H1 (cell line): Measurements from ENCODE around the gene NDUFS7. TPM values are rescaled to one million over a fixed set of nuclear protein-coding genes. Genes with fewer than 3 reads are reported as not detected.

Source experiments
- CTCF ChIA-PET: fragments of 300-600 bp; sonication (Branson Sonifier 250); formaldehyde crosslinking; loops from one replicate; lab custom pipeline; 2021; ENCODE audit not compliant: partially characterized antibody; lab: Charles Lee
- POLR2A ChIA-PET: fragments of 300-600 bp; sonication (Branson Sonifier 250); formaldehyde crosslinking; loops from one replicate; lab custom pipeline; 2021; ENCODE audit warnings: inconsistent platforms; ENCODE audit not compliant: partially characterized antibody; lab: Charles Lee
- DNase-seq, 2 experiments: peaks; one replicate each; pipeline versions ENCODE4 v3.0.0 to v3.0.0-alpha.2; 2010 to 2022; ENCODE audit warnings: low spot score in 2 of 2, low read depth in 1 of 2, mixed read lengths in 1 of 2
- FAIRE-seq: peaks from 2 replicates; lab custom pipeline; 2011; peaks lifted over from hg19 to GRCh38; lab: Jason Lieb, UNC
- H2AFZ ChIP-seq: 2 replicates; pipeline ENCODE4 v1.8.1; 2012; ENCODE audit warnings: low read length, inconsistent platforms
- H2AK5ac ChIP-seq: 2 replicates; pipeline ENCODE4 v1.6.1; 2013; ENCODE audit warnings: low read depth, low read length
- H2BK120ac ChIP-seq: replicated peaks from 2 replicates; pipeline ENCODE3; 2013; ENCODE audit warnings: low read depth, low read length, inconsistent platforms
- H2BK12ac ChIP-seq: 2 replicates; pipeline ENCODE4 v1.6.1; 2013; ENCODE audit warnings: low read depth, low read length
- H2BK15ac ChIP-seq: 2 replicates; pipeline ENCODE4 v1.6.1; 2013; ENCODE audit warnings: low read length
- H2BK20ac ChIP-seq: 2 replicates; pipeline ENCODE4 v1.6.1; 2013; ENCODE audit warnings: low read length
- H2BK5ac ChIP-seq: 2 replicates; pipeline ENCODE4 v1.6.1; 2013; ENCODE audit warnings: low read depth, low read length
- H3K14ac ChIP-seq: 2 replicates; pipeline ENCODE4 v1.6.1; 2013; ENCODE audit warnings: inconsistent platforms; ENCODE audit not compliant: insufficient read length
- H3K18ac ChIP-seq: 2 replicates; pipeline ENCODE4 v1.6.1; 2013; ENCODE audit warnings: low read length; ENCODE audit errors: extremely low read depth
- H3K23ac ChIP-seq: 2 replicates; pipeline ENCODE4 v1.6.1; 2013; ENCODE audit warnings: inconsistent platforms; ENCODE audit not compliant: insufficient read length
- H3K23me2 ChIP-seq: 2 replicates; pipeline ENCODE4 v1.6.1; 2013; ENCODE audit warnings: low read depth, low read length
- H3K27ac ChIP-seq: 2 replicates; pipeline ENCODE4 v1.6.1; 2011; ENCODE audit warnings: low read depth, low read length, inconsistent platforms
- H3K27me3 ChIP-seq, 4 experiments: replicated peaks in 1 of 4; 1 replicate in 1 of 4; 2 replicates in 3 of 4; pipeline versions ENCODE4 v1.6.1 to v1.8.1; 2011 to 2013; ENCODE audit warnings: low read length in 3 of 4, mild to moderate bottlenecking in 3 of 4, inconsistent platforms in 2 of 4, mixed read lengths in 2 of 4, moderate library complexity in 1 of 4; ENCODE audit not compliant: control insufficient read depth in 3 of 4, insufficient read depth in 3 of 4; ENCODE audit errors: extremely low read depth in 1 of 4
- H3K36me3 ChIP-seq, 4 experiments: 2 replicates each; pipeline versions ENCODE4 v1.6.1 to v1.8.1; 2011 to 2013; ENCODE audit warnings: mild to moderate bottlenecking in 4 of 4, low read length in 3 of 4, moderate library complexity in 2 of 4, control low read depth in 1 of 4, inconsistent platforms in 1 of 4; ENCODE audit not compliant: insufficient read depth in 4 of 4, control insufficient read depth in 2 of 4
- H3K4ac ChIP-seq: replicated peaks from 2 replicates; pipeline ENCODE3; 2013; ENCODE audit warnings: low read length, low read depth, mixed read lengths, inconsistent platforms; ENCODE audit not compliant: insufficient read length
- H3K4me1 ChIP-seq, 4 experiments: replicated peaks in 1 of 4; 1 replicate in 1 of 4; 2 replicates in 3 of 4; pipeline versions ENCODE4 v1.6.1 to v1.8.1; 2011 to 2013; ENCODE audit warnings: low read length in 3 of 4, inconsistent platforms in 2 of 4, mixed read lengths in 1 of 4; ENCODE audit not compliant: insufficient read depth in 4 of 4, control insufficient read depth in 3 of 4
- H3K4me2 ChIP-seq, 2 experiments: 2 replicates each; pipeline versions ENCODE4 v1.6.1 to v1.8.1; 2011 to 2013; ENCODE audit warnings: low read depth in 2 of 2, low read length in 2 of 2, control low read depth in 1 of 2, inconsistent platforms in 1 of 2, mild to moderate bottlenecking in 1 of 2; ENCODE audit not compliant: insufficient read depth in 1 of 2
- H3K4me3 ChIP-seq, 4 experiments: fragments of 200-600, 300-600 bp in 1 of 4; sonication (generic), shearing (Covaris generic), sonication (Bioruptor Twin) in 1 of 4; 2 replicates each; pipeline versions ENCODE4 v1.5.1 to v1.8.1; 2011 to 2016; ENCODE audit warnings: low read length in 4 of 4, low read depth in 3 of 4, control low read depth in 2 of 4, inconsistent platforms in 2 of 4, mild to moderate bottlenecking in 2 of 4, mixed read lengths in 1 of 4, moderate library complexity in 1 of 4; ENCODE audit not compliant: insufficient read depth in 2 of 4; ENCODE audit errors: extremely low read depth in 1 of 4
- H3K56ac ChIP-seq: replicated peaks from 2 replicates; pipeline ENCODE3; 2013; ENCODE audit warnings: low read depth, mild to moderate bottlenecking, mixed read lengths, low read length, inconsistent platforms; ENCODE audit not compliant: insufficient read length
- H3K79me1 ChIP-seq: 2 replicates; pipeline ENCODE4 v1.6.1; 2013; ENCODE audit warnings: low read depth, low read length, control low read depth
- H3K79me2 ChIP-seq, 2 experiments: 2 replicates each; pipeline versions ENCODE4 v1.6.1 to v1.8.1; 2012 to 2013; ENCODE audit warnings: low read length in 2 of 2, mild to moderate bottlenecking in 2 of 2, inconsistent platforms in 1 of 2; ENCODE audit not compliant: insufficient read depth in 2 of 2, control insufficient read depth in 1 of 2
- H3K9ac ChIP-seq, 4 experiments: replicated peaks in 1 of 4; 1 replicate in 1 of 4; 2 replicates in 3 of 4; pipeline versions ENCODE4 v1.6.1 to v1.8.1; 2011 to 2013; ENCODE audit warnings: low read depth in 3 of 4, low read length in 3 of 4, control low read depth in 2 of 4, mild to moderate bottlenecking in 2 of 4, moderate library complexity in 2 of 4, inconsistent platforms in 1 of 4; ENCODE audit errors: extremely low read depth in 1 of 4
- H3K9me3 ChIP-seq, 2 experiments: 2 replicates each; pipeline versions ENCODE4 v1.6.1 to v1.8.1; 2012 to 2013; ENCODE audit warnings: mild to moderate bottlenecking in 2 of 2, moderate library complexity in 2 of 2, control low read depth in 1 of 2, inconsistent platforms in 1 of 2, low read depth in 1 of 2, low read length in 1 of 2, mixed read lengths in 1 of 2; ENCODE audit not compliant: insufficient read depth in 2 of 2
- H4K20me1 ChIP-seq, 2 experiments: replicated peaks in 1 of 2; 2 replicates each; pipeline versions ENCODE3 to v1.8.1; 2011 to 2013; ENCODE audit warnings: inconsistent platforms in 2 of 2, low read length in 2 of 2, mild to moderate bottlenecking in 1 of 2; ENCODE audit not compliant: insufficient read depth in 2 of 2, control insufficient read depth in 1 of 2
- H4K5ac ChIP-seq: 2 replicates; pipeline ENCODE4 v1.6.1; 2013; ENCODE audit warnings: low read length, low read depth, mixed read lengths, inconsistent platforms; ENCODE audit not compliant: insufficient read length
- H4K8ac ChIP-seq: 2 replicates; pipeline ENCODE4 v1.8.0; 2013; ENCODE audit warnings: mild to moderate bottlenecking, moderate library complexity, low read length, inconsistent platforms; ENCODE audit not compliant: insufficient read depth; ENCODE audit errors: extremely low read depth
- H4K91ac ChIP-seq: replicated peaks from 2 replicates; pipeline ENCODE3; 2013; ENCODE audit warnings: low read length, mixed read lengths, inconsistent platforms; ENCODE audit not compliant: insufficient read length
- HDAC2 ChIP-seq, 2 experiments: fragments of 300-600 bp in 1 of 2; sonication (generic) in 1 of 2; IDR thresholded peaks; 2 replicates each; pipeline ENCODE4 v1.6.1; 2011 to 2012; ENCODE audit warnings: low read depth in 2 of 2, low read length in 2 of 2, mild to moderate bottlenecking in 2 of 2, moderate library complexity in 2 of 2, borderline replicate concordance in 1 of 2, inconsistent platforms in 1 of 2
- KDM1A ChIP-seq: fragments of 200-600, 300-600 bp; sonication (generic); IDR thresholded peaks from 2 replicates; pipeline ENCODE4 v1.7.1; 2016; ENCODE audit warnings: mild to moderate bottlenecking, low read length, borderline replicate concordance
- NANOG ChIP-seq: IDR thresholded peaks from 2 replicates; pipeline ENCODE4 v1.6.1; 2011; ENCODE audit warnings: low read length, low read depth, mild to moderate bottlenecking, inconsistent platforms; ENCODE audit not compliant: insufficient read depth, poor library complexity, severe bottlenecking
- WGBS, 2 experiments: shearing (Covaris generic) in 1 of 2; methylation state at CpG; one replicate each; pipeline versions ENCODE4 v1.1.6 to v1.1.7; 2013 to 2015; ENCODE audit warnings: low lambda C conversion rate in 2 of 2, mixed read lengths in 2 of 2, inconsistent platforms in 1 of 2, low coverage in 1 of 2, missing lambda C conversion rate in 1 of 2; ENCODE audit not compliant: insufficient replicate concordance in 2 of 2, insufficient coverage in 1 of 2, insufficient read length in 1 of 2; ENCODE audit errors: extremely low coverage in 1 of 2, missing lambda C conversion rate in 1 of 2; 5-methylcytosine and 5-hydroxymethylcytosine counted together
- polyA plus RNA-seq, 7 experiments: library from polyadenylated mRNA; depleted of rRNA in 3 of 7; stranded (reverse) in 5 of 7; unstranded in 2 of 7; fragments of >200 nt in 5 of 7; fragments of 200-250 nt in 2 of 7; gene quantifications; 1 replicate in 5 of 7; 2 replicates in 1 of 7; 4 replicates in 1 of 7; pipeline versions ENCODE4 v1.2.1 to v1.2.3, GENCODE V29; 2011 to 2013; ENCODE audit warnings: missing spikeins in 2 of 7, mixed read lengths in 2 of 7
- total RNA-seq: library from RNA; stranded (reverse); fragmentation: NEBNext Ultra II Directional; extraction: Animal tissue kit (Norgen Biotek cat#: 25700); gene quantifications from 2 replicates; pipeline ENCODE4 v1.2.1, GENCODE V29; 2021

The NDUFS7 gene
- total and polyA plus RNA-seq, 2 of the 8 experiments (the other 6 are each of a cell fraction or from before 2014, with no cell fraction given) = 78.1 to 309 TPM

DNA sequence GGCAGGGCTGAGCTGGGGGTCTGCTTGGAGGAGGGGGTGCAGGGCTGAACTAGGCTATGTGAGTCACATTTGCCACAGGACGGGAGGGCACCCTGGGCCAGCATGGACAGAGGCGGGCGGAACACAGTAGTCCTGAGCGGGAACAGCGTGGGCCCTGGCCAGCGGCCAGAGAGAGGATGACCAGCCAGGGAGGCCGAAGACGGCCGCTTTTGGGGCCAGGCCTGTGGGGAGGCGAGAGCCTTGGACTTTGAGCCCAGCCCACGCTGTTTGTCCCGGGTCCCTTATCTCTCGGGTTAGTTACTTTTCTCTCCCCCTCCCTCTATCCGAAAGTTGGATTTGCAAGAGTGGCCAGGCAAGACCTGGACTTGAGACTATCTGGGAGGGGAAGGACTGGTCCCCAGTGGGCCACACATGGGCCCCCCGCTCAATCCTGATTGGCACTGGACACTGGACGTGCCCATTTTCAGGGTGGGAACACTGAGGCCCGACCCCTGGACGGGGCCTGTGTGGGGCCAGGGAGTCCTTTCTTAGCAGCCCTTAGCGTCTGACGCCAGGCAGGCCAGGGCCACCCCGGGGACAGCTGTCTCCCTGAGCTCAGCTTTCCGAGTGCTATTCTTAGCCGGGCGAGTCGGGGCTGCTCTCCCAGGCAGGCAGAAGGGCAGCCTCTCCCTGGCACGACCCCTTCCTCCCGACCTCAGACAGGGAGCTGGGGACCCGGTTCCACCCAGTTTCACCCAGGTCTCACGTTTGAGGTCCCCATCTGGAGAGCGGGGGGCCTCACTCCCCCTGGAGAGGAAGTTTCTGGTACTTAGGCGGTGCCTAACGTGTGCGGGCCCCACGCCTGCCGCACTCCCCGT is 16.8 kb downstream of the NDUFS7 start:
- H2AFZ ChIP-seq = no peak overlapping the region
- H2AK5ac ChIP-seq = no peak overlapping the region
- H2BK5ac ChIP-seq = no peak overlapping the region
- ChIA-PET POLR2A (interaction anchor here (1.0 kb wide), 2 partner anchors 11 to 27 kb away, joined by 3 read pairs; no protein-coding TSS in a partner anchor), CTCF (no interaction called here)
- FAIRE-seq (no peak), DNase-seq (no peak)
- H3K56ac ChIP-seq = no peak overlapping the region
- H3K79me1 ChIP-seq = no peaks in the 10 kb centered on the region; the same call in 1 of the 2 replicates
- no peaks in the 10 kb centered on the region for H3K9me3 ChIP-seq
- H2BK120ac ChIP-seq = no peak overlapping the region
- no peak overlapping the region for H4K91ac ChIP-seq
- H3K4ac ChIP-seq = no peak overlapping the region
- H3K4me3 ChIP-seq = peak overlapping the region; percentile 51 to 81 (median 62)
- peak overlapping the region; percentile 51 for H4K8ac ChIP-seq
- peak overlapping the region; percentile 72; the same call in 1 of the 2 replicates for H2BK15ac ChIP-seq
- H3K36me3 ChIP-seq = no peaks in the 10 kb centered on the region
- no peak overlapping the region for H3K14ac ChIP-seq
- peaks cover 0 to 2% (median 0%) of the 10 kb centered on the region in 4 experiments; a peak in 2 of 7 replicates for H3K27me3 ChIP-seq
- peak overlapping the region; percentile 76 to 83 for H3K4me2 ChIP-seq
- no peak for TF ChIP-seq NANOG
- peak; percentile 99 for TF ChIP-seq KDM1A
- TF ChIP-seq HDAC2 (IDR thresholded peaks at IDR 0.05; ENCODE audit: borderline replicate concordance in 1 of 2, low read depth in 2 of 2, low read length in 2 of 2) = peak in 1 of 2 experiments; percentile 78; a peak in 1 of 4 replicates
- no peak overlapping the region for H3K23ac ChIP-seq
- H3K4me1 ChIP-seq = peaks cover 0 to 10% (median 5%) of the 10 kb centered on the region in 4 experiments; a peak in 5 of 7 replicates
- H3K18ac ChIP-seq = no peak overlapping the region; the same call in 1 of the 2 replicates
- H3K79me2 ChIP-seq = no peaks in the 10 kb centered on the region
- peaks cover 0 to 2% of the 10 kb centered on the region in 2 experiments for H4K20me1 ChIP-seq
- H4K5ac ChIP-seq = peak overlapping the region; percentile 19
- H2BK12ac ChIP-seq = peak overlapping the region; percentile 17; the same call in 1 of the 2 replicates
- H3K27ac ChIP-seq = no peak overlapping the region
- H3K9ac ChIP-seq = no peak overlapping the region; a peak in 2 of 7 replicates
- H2BK20ac ChIP-seq = no peak overlapping the region
- WGBS, 2 experiments = 60% methylated on average over 33 of the region's 36 CpGs; no CpG with 5 or more reads in 1 of the 2 experiments
- H3K23me2 ChIP-seq = peaks cover 3% of the 10 kb centered on the region; the same call in 1 of the 2 replicates
